Measurements from ENCODE around the gene STAG3. TPM values are rescaled to one million over a fixed set of nuclear protein-coding genes. Genes with fewer than 3 reads are reported as not detected.

Gene STAG3
- total and polyA plus RNA-seq, 2 of the 8 experiments (the other 6 are each of a cell fraction or from before 2014, with no cell fraction given), result 1.3 to 3.3 TPM

DNA sequence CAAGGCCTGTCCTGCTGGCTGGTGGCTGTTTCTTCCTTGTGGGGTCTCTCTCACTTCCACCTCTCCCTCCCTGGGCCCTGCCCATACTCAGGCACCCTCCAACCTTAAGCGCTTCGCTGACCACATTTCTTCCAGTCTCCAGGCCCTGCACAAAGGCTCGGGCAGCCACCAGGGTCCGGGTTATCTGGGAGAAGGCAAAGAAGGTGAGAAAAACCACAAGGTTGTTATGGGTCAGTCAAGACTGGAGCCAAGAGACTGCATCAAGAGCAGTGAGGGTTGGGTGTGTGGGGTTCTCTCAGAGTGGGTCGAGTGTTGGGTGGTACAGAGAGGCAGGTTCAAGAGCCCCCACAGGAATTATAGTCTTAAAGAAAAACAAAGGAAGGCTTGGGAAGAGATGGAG is 3.1 kb upstream of the STAG3 start (continued):
- TF ChIP-seq CTBP2 (IDR thresholded peaks at IDR 0.05; ENCODE audit: borderline replicate concordance, insufficient read depth, insufficient read length, low read length), result no peak

All from H1 (cell line).